Stomach (tissue), 4 donors: ENCODE measurements around the gene MTCL1.

Experiments
- POLR2A ChIP-seq, 4 donors: fragments of 450-650 bp; IDR thresholded peaks; one replicate each; pipeline ENCODE4 v1.6.1; 2016; ENCODE audit warnings: antibody characterized with exemption in 4 of 4, control low read depth in 2 of 4, mild to moderate bottlenecking in 1 of 4, moderate library complexity in 1 of 4
- POLR2AphosphoS5 ChIP-seq, 3 donors: sonication (generic); formaldehyde crosslinking; IDR thresholded peaks; one replicate each; pipeline ENCODE4 v1.6.1; 2016; ENCODE audit warnings: antibody characterized with exemption in 3 of 3
- TF ChIP-seq, protein P1 (sequence below), 7 experiments: fragments of 450-650 bp in 4 of 7; fragments of 200-600 bp in 3 of 7; sonication (generic) in 3 of 7; IDR thresholded peaks; one replicate each; pipeline ENCODE4 v1.5.1; 2016 to 2019; ENCODE audit warnings: antibody characterized with exemption in 7 of 7, control low read depth in 2 of 7, mild to moderate bottlenecking in 1 of 7

DNA sequence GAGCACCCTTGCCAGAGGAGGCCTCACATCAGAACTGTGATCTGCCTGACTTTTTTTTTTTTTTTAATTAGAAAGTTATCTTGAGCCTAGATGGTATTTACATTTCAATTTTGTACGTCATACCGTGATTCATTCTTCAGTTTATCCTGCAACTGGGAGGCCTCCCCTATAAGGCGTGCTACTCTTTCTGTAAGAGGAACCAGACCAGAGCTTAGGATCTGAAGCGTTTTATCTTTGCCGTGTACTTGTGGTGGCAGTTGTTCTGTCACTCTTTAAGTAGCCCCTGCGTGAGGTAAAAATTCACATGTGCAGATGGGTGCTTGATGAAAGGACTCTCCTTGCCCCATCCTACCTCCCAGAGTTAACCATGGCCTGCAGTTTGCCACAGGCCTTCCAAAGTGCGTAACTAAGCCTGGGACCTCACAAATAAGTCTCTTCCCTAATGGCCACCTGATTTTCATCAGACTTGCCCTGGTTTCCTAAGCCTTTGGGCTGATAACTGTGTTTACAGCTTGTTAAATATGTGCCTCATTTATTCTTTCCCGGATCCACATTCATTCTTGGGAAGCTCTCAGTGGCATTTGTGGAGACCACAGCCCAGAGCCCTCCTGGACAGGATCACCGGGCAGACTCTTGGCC is 96.0 kb downstream of the MTCL1 start:
- TF ChIP-seq, protein P1, sequence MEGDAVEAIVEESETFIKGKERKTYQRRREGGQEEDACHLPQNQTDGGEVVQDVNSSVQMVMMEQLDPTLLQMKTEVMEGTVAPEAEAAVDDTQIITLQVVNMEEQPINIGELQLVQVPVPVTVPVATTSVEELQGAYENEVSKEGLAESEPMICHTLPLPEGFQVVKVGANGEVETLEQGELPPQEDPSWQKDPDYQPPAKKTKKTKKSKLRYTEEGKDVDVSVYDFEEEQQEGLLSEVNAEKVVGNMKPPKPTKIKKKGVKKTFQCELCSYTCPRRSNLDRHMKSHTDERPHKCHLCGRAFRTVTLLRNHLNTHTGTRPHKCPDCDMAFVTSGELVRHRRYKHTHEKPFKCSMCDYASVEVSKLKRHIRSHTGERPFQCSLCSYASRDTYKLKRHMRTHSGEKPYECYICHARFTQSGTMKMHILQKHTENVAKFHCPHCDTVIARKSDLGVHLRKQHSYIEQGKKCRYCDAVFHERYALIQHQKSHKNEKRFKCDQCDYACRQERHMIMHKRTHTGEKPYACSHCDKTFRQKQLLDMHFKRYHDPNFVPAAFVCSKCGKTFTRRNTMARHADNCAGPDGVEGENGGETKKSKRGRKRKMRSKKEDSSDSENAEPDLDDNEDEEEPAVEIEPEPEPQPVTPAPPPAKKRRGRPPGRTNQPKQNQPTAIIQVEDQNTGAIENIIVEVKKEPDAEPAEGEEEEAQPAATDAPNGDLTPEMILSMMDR (IDR thresholded peaks at IDR 0.05): no peak
- TF ChIP-seq POLR2A (IDR thresholded peaks at IDR 0.05) (no peak), POLR2AphosphoS5 (IDR thresholded peaks at IDR 0.05) (peak; percentile 32 to 42 (median 37))
